PC-3 (cell line): ENCODE measurements around the gene COL27A1.

Experiments used
- CTCF ChIP-seq: fragments of 300-600 bp; sonication (generic); conservative IDR thresholded peaks from 2 replicates; pipeline ENCODE4 v1.5.1; 2017; ENCODE audit warnings: antibody characterized with exemption, low read depth, mild to moderate bottlenecking, low read length
- EZH2 ChIP-seq: fragments of 300-600 bp; sonication (generic); IDR thresholded peaks from one replicate; pipeline ENCODE4 v1.6.1; 2017; ENCODE audit warnings: antibody characterized with exemption, mild to moderate bottlenecking, low read length; ENCODE audit not compliant: unreplicated experiment
- EZH2phosphoT487 ChIP-seq: fragments of 300-600 bp; sonication (generic); IDR thresholded peaks from 2 replicates; pipeline ENCODE4 v1.6.1; 2018; ENCODE audit warnings: mild to moderate bottlenecking, antibody characterized with exemption, low read length, borderline replicate concordance

GRCh38 chr9:114330636-114331035 is 175.3 kb downstream of the COL27A1 start:
- TF ChIP-seq EZH2 (no peak), CTCF (no peak), EZH2phosphoT487 (no peak)
